M059J (cell line): Measurements from ENCODE around the gene S100A6. TPM values are rescaled to one million over a fixed set of nuclear protein-coding genes. Genes with fewer than 3 reads are reported as not detected.
"Not testable (repeated sequence)": the region's sequence is repeated elsewhere in the genome, so short reads cannot be mapped to it uniquely, and the experiment has no call there.

ENCODE experiments used
- DNase-seq: peaks from one replicate; pipeline ENCODE4 v3.0.0-alpha.2; 2012; ENCODE audit warnings: low read depth
- total RNA-seq: library from RNA; depleted of rRNA; stranded (reverse); fragments of >200 nt; shearing (Covaris generic); gene quantifications from 2 replicates; pipeline ENCODE4 v1.2.3, GENCODE V29; 2014; rRNA removed

The S100A6 gene
- 526 and 547 TPM in 2 replicates for total RNA-seq

DNA sequence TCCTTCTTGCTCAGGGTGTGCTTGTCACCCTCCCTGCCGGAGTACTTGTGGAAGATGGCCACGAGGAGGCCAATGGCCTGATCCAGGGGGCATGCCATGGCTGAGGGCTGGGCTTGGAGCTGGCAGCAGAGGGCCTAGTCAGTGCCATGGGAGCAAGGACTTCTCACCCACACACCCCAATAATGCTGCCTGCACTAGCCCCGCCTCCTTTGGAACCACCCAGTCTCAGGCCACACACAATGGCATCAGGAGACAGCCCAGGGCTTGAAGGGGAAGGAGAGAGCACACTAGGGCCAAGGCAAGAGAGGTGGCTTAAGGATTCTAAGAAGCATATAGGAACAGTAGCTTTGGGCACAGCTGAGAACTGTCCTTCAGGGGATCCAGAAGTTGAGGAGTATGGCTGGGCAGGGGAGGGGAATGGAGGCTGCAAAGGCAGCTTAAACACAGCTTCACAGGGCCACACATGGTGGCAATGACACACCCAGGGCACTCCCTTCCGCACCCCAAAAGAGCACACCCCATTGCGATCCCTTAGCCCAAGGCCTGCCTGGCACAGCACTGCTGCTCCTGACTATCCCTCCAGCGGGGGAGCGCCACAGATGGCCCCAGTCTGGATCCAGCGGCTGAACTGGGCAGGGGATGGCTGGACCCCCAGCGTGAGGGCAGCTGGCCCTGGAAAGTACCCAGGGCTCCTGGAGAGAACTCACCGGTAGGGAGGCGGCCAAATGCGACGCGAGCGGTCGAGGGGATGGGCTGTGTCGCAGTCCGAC lies at the start of gene S100A6:
Gene S100A6 (minus strand): TSS at position 750 of the 770 bp plus-strand sequence. CDS start 652 bp downstream, at position 98.
- DNase-seq = peak; percentile 69

DNA sequence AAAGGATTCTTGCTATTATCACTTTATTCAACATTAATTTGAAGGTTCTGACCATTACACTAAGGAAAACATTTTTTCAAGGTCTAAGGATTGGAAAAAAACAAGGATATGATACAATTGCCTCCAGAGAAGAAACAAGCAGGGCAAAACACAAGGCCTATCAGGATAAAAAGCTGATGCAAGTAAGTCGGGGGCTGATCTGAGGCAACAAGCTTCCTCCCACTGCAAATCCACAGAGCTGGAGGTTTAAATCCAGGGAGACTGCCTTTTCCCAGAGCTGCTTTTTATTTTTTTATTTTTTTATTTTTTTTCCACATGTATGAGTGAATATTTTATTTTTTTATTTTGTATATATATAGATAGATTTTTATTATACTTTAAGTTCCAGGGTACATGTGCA lies 49.2 kb upstream of the S100A6 start:
- DNase-seq = no peak

DNA sequence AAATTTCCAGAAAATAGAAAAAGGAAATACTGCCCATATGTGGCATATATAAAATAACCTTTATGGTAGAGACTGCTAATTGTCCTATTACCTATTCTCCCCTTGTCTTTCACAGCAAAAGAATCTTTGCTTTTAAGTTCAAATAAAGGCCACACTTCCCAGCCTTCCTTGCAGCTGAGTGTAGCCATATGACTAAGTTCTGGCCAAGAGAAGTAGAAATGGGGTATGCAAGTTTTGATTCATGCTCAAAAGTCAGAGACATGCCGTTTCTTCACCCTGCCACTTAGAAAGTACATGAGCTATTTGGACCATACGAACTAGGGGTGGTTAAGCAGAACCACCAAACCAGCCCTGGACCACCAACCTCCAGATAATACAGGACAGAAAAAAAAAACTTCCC lies 48.2 kb upstream of the S100A6 start:
- DNase-seq = no peak

DNA sequence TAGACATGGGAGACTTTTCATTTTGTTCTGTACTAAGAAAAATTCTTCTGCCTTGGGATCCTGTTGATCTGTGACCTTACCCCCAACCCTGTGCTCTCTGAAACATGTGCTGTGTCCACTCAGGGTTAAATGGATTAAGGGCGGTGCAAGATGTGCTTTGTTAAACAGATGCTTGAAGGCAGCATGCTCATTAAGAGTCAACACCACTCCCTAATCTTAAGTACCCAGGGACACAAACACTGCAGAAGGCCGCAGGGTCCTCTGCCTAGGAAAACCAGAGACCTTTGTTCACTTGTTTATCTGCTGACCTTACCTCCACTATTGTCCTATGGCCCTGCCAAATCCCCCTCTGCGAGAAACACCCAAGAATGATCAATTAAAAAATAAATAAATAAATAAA lies 47.7 kb upstream of the S100A6 start:
- not testable (repeated sequence) for DNase-seq

DNA sequence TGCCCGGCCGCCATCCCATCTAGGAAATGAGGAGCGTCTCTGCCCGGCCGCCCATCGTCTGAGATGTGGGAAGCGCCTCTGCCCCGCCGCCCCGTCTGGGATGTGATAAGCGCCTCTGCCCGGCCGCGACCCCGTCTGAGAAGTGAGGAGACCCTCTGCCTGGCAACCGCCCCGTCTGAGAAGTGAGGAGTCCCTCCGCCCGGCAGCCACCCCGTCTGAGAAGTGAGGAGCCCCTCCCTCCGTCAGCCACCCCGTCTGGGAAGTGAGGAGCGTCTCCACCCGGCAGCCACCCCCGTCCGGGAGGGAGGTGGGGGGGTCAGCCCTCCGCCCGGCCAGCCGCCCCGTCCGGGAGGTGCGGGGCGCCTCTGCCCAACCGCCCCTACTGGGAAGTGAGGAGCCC lies 47.0 kb upstream of the S100A6 start:
- not testable (repeated sequence) for DNase-seq

DNA sequence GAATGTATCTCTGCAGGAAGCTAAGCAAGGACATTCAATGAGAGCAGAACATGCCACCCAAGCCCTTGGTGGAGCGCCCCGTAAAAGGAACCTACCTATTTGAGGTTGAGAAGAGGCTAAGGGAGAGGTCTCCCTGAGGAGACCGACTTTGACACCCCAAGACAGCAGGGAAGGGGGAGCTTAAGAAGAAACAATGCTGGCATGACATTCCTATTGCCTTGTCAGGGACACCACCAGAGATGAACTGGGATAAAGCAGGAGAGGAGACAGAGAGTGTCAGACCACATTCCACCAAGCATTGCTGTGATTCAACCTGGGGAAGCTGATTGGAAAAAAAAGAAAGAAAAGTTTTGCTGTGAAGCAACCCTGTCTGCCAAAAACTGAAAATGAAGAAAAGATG lies 43.1 kb upstream of the S100A6 start:
- no peak for DNase-seq

DNA sequence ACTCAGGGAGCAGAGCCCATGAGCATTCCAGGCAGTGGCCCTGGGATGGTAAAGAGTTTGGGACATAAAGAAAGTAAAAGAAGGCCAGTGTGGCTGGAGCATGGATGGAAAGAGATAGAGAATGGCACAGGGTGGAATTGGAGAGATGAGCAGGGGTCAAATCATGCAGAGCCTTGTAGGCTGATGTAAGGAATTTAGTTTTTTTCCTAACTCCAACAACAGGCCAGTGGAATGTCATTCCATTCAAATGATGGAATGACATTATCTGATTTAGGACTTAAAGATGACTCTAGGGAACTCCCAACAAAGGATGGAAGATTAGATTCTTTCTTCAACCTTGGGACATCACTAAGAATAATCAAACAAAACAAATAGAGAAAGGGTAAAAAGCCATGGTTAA lies 42.7 kb upstream of the S100A6 start:
- DNase-seq = no peak

DNA sequence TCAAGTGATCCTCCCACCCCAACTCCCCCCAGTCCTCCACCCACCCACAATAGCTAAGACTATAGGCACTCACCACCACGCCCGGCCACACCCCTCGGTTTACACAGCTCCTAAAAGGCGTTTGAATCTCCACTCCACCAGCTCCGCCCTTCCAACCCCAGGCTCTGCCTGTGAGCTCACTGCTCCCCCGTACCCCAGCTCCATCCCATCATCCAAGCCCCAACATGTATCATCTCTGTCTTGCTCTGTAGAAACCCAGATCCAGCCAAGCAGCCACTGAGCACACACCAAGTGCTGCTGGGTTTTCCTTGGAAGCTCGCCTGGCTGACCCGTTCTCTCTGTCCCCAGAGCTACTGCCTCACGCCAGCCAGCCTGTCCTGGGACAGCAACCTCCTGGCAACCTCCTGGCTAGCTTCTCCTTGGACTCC lies 41.8 kb upstream of the S100A6 start:
- no peak for DNase-seq

DNA sequence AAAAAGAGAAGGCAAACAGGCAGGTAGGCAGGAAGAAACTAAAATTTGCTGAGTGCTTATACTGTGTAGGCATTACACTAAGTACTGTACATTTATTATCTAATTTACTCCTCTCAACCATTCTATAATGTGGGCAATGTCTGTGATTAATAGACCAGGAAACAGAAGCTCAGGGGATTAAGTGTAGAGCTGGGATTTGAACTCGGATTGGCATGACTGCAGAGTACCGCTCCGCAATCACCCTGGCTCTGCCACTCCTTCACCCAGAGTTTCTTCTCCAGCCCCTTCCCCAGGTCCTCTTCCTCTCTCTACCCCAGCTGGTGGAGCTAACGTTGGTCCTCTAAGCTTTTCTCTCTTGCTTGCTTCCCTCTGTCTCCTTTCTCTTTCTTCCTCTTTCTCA lies 41.3 kb upstream of the S100A6 start:
- DNase-seq = no peak

DNA sequence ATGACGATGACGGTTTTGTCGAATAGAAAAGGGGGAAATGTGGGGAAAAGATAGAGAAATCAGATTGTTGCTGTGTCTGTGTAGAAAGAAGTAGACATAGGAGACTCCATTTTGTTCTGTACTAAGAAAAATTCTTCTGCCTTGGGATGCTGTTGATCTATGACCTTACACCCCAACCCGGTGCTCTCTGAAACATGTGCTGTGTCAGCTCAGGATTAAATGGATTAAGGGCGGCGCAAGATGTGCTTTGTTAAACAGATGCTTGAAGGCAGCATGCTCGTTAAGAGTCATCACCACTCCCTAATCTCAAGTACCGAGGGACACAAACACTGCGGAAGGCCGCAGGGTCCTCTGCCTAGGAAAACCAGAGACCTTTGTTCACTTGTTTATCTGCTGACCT lies 39.7 kb upstream of the S100A6 start:
- DNase-seq = not testable (repeated sequence)

DNA sequence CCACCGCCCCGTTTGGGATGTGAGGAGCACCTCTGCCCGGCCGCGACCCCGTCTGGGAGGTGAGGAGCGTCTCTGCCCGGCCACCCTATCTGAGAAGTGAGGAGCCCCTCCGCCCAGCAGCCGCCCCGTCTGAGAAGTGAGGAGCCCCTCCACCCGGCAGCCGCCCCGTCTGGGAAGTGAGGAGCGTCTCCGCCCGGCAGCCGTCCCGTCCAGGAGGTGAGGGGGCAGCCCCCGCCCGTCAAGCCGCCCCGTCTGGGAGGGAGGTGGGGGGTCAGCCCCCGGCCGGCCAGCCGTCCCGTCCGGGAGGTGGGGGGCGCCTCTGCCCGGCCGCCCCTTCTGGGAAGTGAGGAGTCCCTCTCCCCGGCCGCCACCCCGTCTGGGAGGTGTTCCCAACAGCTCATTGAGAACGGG lies 39.3 kb upstream of the S100A6 start:
- DNase-seq = not testable (repeated sequence)

DNA sequence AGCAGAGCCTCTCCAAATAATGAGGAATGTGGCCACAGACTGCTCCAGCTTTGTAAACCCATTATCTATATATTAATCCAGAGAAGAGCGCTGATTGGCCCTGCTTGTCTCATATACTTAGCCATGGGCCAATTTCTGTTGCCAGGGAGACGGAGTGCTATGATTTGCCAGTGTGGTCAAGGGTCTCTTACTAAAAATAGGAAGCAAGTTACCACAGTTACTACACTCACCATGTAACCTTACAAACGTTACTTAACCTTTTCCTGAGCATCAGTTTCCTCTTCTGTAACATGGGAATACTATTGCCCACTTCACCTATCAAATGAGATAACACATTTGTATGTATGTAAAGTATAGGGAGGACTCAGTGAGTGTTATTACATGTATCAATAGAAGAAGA lies 37.6 kb upstream of the S100A6 start:
- no peak for DNase-seq

DNA sequence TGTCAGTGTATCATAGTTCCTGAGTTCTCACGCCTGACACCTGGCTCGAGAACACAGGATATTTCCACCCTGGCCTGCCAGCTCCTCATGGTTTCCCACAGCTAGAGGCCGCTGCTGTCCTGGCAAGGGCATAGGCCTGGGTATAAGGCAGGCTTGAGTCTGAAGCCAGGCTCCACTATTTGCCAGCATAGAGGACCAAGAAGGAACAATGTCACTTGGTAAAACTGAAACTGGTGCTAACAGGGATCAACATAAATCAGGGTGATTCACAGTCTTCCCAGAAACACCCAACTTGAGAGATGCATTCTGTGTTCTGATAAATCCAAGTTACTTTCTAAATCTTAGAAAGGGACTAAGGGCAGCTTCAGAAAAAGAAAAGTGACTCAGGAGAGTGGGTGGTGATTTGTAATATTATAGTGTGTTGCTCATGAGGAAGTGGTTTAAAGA lies 36.8 kb upstream of the S100A6 start:
- DNase-seq = peak; percentile 92

DNA sequence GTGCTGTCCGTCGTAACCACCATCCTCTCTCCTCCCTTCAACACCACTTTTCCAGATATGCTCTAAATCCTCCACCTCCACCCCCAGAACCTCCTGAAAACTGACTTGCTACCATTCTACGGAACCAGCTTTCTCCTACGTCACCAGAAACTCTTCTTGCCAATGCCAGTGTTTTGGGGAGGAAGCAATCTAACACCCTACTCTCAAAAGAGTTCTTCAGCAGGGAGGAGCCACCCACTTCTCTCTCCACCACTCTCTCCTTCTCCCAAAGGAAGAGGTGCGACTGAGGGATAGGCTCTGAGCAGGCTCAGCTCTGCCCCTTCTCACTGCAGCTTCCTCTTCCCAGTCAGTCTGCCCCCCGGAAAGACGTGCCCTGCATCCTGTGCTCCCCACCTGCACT lies 35.9 kb upstream of the S100A6 start:
- no peak for DNase-seq

DNA sequence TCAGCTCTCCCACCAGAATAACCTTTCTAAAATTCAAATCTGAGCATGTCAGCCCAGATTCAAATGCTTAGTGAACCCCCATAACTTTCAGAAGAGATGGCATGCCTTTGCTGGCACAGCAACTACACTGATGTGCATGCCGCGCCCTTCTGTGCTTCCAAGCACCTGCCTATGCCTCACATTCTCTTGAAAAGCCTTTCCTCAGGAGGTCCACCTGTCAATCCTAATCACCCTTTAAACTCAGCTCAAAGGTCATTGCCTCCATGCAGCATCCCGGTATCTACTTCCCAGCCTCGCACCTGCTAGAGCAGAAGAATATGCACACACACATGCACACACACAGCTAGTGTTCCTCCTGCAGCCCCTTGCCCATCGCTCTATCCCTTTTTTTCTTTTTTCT lies 35.1 kb upstream of the S100A6 start:
- no peak for DNase-seq

DNA sequence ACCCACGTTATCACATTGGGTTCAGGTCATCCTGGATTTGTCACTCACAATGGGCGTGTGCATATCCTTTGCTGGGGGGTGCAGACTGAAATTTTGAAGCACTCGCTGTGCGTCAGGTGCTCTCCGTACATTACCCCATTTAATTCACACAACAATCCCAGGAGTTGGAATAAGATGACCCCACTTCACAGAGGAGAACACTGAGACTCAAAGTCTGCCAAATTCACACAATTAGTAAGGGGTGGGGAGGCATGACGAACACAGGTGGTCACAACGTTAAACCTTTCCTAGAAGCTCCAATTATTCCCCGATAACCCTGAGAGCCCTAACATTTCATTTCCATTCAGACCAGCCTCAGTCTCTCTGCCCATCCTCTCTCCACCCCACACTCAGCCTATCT lies 33.7 kb upstream of the S100A6 start:
- DNase-seq = no peak

DNA sequence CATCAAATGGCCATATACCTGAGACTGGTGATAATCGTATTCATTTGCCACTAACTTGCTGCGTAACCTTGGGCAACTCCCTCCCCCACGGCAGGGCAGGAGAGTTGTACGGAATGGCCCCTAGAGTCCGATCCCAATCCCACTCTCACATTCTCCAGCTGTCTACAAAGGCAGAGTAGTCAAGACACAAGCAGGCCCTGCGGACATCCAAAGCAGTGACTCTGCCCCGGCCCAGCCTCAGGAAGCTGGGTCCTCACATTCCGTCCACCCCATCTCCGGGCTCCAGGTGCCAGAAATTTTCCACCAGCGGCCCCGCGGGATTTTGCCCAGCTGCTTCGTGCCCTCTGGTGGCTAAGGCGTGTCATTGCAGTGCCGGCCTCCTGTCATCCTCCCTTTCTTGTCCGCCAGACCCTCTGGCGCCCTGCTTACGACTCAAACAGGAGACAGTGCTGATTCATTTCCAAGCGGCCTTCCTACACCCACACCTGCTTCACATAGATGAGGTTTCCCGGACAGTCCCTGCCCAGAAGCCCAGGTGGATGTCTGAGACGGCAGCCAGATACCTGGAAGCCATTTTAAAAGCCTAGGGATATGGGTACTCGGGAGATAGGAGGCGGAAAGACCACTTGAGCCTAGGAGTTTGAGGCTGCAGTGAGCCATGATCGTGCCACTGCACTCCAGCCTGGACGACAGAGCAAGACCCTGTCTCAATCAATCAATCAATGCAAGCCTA lies 32.7 kb upstream of the S100A6 start:
- DNase-seq = peak; percentile 93

DNA sequence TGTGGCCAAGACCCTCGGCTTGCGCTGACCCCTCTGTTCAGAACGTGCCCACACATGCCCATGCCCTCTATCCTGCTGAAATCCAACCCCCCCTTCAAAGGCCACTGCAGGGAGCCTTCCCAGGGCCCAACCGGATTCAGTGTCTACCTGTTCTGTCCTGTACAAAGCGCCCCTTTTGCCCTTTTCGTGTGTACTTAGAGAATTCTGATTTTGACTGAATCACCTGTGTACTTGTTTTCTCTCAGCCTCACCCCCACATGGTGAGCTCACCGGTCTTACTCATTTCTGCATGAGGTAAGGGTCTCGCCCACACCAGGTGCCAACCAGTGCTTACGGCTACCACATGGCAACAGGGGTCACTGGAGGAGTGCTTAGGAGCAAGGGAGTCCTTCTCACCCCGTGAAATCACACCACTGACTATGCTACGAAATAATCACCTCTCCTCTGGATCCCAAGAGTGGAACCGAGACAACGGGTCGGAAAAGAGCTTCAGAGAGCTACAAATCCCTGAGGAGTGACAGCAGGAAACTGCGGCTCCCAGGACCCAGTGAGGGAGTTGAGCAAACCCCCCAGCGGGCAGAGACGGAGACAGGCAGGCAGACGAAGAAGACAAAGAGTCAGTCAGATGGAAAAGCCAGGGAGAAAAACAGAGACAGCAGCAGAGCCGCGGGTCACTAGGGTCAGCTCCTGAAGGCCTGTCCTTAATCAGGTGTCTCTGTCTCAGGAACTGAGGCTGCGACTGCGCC lies 32.0 kb upstream of the S100A6 start:
- DNase-seq = peak; percentile 75

DNA sequence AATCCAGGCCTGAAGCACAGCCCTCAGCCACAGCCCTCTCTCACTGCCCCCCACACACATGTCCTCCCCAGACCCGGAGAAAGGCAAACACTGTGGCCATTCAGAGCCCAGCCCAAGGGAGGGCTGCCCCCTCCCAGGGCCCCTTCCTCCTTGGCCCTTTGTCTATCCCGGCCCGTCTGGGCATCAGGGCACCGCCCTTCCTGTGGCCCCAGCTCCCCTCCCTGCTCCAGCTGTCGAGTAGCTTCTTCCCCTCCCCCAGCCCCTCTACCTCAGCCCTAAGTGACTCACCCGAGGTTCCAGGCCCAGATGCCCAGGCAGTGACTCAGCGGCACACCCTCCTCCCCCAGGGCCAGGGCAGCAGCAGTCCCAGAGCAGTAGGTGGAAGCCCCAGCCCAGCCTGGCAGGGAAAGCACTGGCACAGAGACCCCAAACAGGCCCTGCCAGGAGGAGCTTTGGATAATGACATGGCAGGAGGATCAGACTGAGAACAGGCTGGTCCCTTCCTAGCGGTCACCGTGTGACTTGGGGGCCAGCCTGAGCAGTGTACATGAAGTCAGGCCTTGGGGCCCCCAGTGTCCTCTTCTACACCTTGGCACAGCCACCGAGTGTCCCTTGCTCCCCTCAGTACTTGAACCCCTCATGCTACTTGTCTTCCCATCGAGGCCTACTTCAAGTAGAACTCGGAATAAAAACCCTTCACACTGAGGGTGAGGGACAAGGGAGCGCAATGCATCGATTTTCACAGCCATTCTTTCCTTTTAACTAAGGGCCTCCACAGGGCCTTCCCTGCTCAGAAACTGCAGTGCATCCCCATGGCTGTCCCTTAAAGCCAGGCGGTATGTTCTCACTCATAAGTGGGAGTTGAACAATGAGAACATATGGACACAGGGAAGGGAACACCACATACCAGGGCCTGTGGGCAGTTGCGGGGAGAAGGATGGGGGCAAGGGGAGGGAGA lies 30.9 kb upstream of the S100A6 start:
- DNase-seq = peak; percentile 99

DNA sequence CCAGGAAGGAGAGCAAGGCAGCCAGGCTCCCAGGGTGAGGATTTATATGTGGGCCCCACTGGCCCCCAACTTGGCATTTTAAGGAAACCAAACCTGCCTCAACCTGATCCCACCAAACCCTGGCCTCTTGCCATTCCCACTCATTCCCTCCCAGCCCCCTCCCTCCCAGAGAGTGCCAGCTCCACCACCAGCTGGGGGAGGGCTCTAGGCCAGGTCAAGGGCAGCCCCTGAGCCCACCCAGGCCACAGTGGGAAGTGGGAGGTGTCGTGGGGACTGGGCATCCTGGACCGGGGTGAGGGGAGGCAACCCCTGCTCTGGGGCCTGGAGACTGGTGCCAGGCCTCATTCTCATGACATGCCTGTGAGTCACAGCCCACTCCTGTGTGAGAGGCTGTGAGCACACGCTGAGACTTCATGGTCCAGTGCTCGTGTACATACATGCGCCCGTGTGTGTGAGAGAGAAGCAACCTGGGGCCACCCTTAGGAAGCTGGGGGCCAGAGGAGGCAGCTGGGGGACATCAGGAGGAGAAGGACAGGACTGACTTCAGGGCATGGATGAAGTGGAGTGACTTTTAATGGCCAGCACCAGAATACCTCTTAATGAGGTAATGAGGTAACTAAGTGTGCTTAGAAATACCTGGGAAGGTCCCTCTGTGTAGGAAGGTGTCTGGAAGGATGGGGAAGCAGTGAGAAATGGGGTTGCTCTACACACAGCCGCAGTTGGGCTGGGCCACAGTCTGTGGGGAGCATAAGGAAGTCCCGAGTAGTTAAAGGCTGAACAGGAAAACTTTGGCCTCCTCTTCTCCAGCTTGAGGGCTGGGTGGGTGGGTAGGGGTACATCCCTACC lies 30.0 kb upstream of the S100A6 start, which contains the start of gene S100A2:
Gene S100A2 (minus strand): TSS at position 316 of the 846 bp plus-strand sequence. CDS start 1,967 bp downstream, outside the sequence.
- peak; percentile 97 for DNase-seq
